Panc1 (cell line): ENCODE measurements around the gene CAMTA2. TPM values are rescaled to one million over a fixed set of nuclear protein-coding genes. Genes with fewer than 3 reads are reported as not detected.

Source experiments
- ATAC-seq: fragments of 200-7000 bp; cut with Tn5 transposase; 2 replicates; pipeline ENCODE4 v1.9.1; 2020; ENCODE audit warnings: mild to moderate bottlenecking, moderate library complexity
- BruUV-seq: library from RNA; stranded (reverse); fragments of 400-500 nt; replicated peaks from 2 replicates; lab custom pipeline; 2021; lab: Mats Ljungman, UMichigan
- CTCF ChIA-PET: fragments of 300-600 bp; sonication (Branson Sonifier 250); formaldehyde crosslinking; loops from one replicate; lab custom pipeline; 2022; ENCODE audit warnings: antibody characterized with exemption; lab: Charles Lee
- POLR2A ChIA-PET: fragments of 300-600 bp; sonication (Branson Sonifier 250); formaldehyde crosslinking; loops from one replicate; lab custom pipeline; 2022; ENCODE audit warnings: antibody characterized with exemption; lab: Charles Lee
- DNase-seq: peaks from one replicate; pipeline ENCODE4 v3.0.0-alpha.2; 2010; ENCODE audit warnings: low read depth, low spot score
- H3K27ac ChIP-seq: 2 replicates; pipeline ENCODE4 v1.5.1; 2011; ENCODE audit warnings: mild to moderate bottlenecking, low read length, inconsistent platforms
- H3K27me3 ChIP-seq: fragments of 200-500 bp; sonication (Bioruptor generic); 2 replicates; pipeline ENCODE4 v1.6.0; 2014; ENCODE audit warnings: low read length, inconsistent platforms; ENCODE audit not compliant: control insufficient read depth, insufficient read depth
- H3K36me3 ChIP-seq: fragments of 200-500 bp; sonication (Bioruptor generic); 2 replicates; pipeline ENCODE4 v1.5.1; 2014; ENCODE audit warnings: inconsistent platforms, mild to moderate bottlenecking, low read length, moderate library complexity; ENCODE audit not compliant: control insufficient read depth, insufficient read depth
- H3K4me1 ChIP-seq: 2 replicates; pipeline ENCODE4 v1.5.1; 2011; ENCODE audit warnings: inconsistent platforms, mild to moderate bottlenecking, low read length, moderate library complexity; ENCODE audit not compliant: control insufficient read depth, insufficient read depth
- H3K4me3 ChIP-seq, 2 experiments: 2 replicates each; pipeline ENCODE4 v1.5.1; 2011 to 2012; ENCODE audit warnings: low read depth in 2 of 2, low read length in 2 of 2, mild to moderate bottlenecking in 2 of 2, inconsistent platforms in 1 of 2, moderate library complexity in 1 of 2
- H3K9me3 ChIP-seq: fragments of 200-500 bp; sonication (Bioruptor generic); 2 replicates; pipeline ENCODE4 v1.5.1; 2014; ENCODE audit warnings: low read depth, mild to moderate bottlenecking, inconsistent platforms, low read length, moderate library complexity; ENCODE audit not compliant: control insufficient read depth, insufficient read depth
- CTCF ChIP-seq: fragments of 450-650 bp; IDR thresholded peaks from 2 replicates; pipeline ENCODE4 v1.5.1; 2017; ENCODE audit warnings: mild to moderate bottlenecking
- POLR2AphosphoS5 ChIP-seq: IDR thresholded peaks from 2 replicates; pipeline ENCODE4 v1.6.1; 2012; ENCODE audit warnings: mild to moderate bottlenecking, low read depth, low read length, moderate library complexity
- SIN3A ChIP-seq: IDR thresholded peaks from 2 replicates; pipeline ENCODE4 v1.6.1; 2012; ENCODE audit warnings: low read depth, mild to moderate bottlenecking, low read length, moderate library complexity, borderline replicate concordance; ENCODE audit not compliant: insufficient read depth
- TCF7L2 ChIP-seq: IDR thresholded peaks from 2 replicates; pipeline ENCODE4 v1.6.1; 2011; ENCODE audit warnings: mild to moderate bottlenecking, low read depth, low read length, inconsistent platforms
- in situ Hi-C: cut with HindIII; loops from 2 replicates; pipeline ENCODE4 v1.10.0; 2016; ENCODE audit warnings: low sequenced_read_pairs, low pct_unique_long_range_greater_than_20kb
- intact Hi-C: fragments of 100-400 bp; cut with micrococcal nuclease; formaldehyde crosslinking; loops from one replicate; pipeline ENCODE4 v1.10.0; 2022; ENCODE audit not compliant: unreplicated experiment
- total RNA-seq: library from RNA; stranded (reverse); gene quantifications from one replicate; pipeline ENCODE4 v1.2.1, GENCODE V29; 2021; ENCODE audit not compliant: unreplicated experiment
- TF ChIP-seq, protein P1 (sequence below), 2 experiments: IDR thresholded peaks; 2 replicates each; pipeline ENCODE4 v1.6.1; 2011 to 2012; ENCODE audit warnings: low read depth in 2 of 2, control low read depth in 1 of 2, low read length in 1 of 2, mild to moderate bottlenecking in 1 of 2, moderate library complexity in 1 of 2; ENCODE audit not compliant: insufficient read depth in 1 of 2

CAMTA2 gene
- total RNA-seq, 1 experiment from 2014 or later: 22.7 TPM

- ATAC-seq: no peak
- DNase-seq: no peak
- Histone ChIP-seq H3K27me3 (no peaks in the 10 kb centered on the region), H3K36me3 (no peaks in the 10 kb centered on the region), H3K4me1 (no peaks in the 10 kb centered on the region), H3K9me3 (no peaks in the 10 kb centered on the region), H3K4me3 (no peak overlapping the region), H3K27ac (no peak overlapping the region)
- TF ChIP-seq SIN3A (no peak), CTCF (no peak), TCF7L2 (no peak), POLR2AphosphoS5 (no peak)
- TF ChIP-seq, protein P1, sequence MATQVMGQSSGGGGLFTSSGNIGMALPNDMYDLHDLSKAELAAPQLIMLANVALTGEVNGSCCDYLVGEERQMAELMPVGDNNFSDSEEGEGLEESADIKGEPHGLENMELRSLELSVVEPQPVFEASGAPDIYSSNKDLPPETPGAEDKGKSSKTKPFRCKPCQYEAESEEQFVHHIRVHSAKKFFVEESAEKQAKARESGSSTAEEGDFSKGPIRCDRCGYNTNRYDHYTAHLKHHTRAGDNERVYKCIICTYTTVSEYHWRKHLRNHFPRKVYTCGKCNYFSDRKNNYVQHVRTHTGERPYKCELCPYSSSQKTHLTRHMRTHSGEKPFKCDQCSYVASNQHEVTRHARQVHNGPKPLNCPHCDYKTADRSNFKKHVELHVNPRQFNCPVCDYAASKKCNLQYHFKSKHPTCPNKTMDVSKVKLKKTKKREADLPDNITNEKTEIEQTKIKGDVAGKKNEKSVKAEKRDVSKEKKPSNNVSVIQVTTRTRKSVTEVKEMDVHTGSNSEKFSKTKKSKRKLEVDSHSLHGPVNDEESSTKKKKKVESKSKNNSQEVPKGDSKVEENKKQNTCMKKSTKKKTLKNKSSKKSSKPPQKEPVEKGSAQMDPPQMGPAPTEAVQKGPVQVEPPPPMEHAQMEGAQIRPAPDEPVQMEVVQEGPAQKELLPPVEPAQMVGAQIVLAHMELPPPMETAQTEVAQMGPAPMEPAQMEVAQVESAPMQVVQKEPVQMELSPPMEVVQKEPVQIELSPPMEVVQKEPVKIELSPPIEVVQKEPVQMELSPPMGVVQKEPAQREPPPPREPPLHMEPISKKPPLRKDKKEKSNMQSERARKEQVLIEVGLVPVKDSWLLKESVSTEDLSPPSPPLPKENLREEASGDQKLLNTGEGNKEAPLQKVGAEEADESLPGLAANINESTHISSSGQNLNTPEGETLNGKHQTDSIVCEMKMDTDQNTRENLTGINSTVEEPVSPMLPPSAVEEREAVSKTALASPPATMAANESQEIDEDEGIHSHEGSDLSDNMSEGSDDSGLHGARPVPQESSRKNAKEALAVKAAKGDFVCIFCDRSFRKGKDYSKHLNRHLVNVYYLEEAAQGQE (IDR thresholded peaks at IDR 0.05; ENCODE audit: insufficient read depth in 1 of 2, low read depth in 2 of 2, low read length in 1 of 2): no peak
- in situ Hi-C loops: no loop called here
- intact Hi-C loops: no loop called here
- no TSS peak for BruUV-seq
- ChIA-PET POLR2A (no interaction called here), CTCF (interaction anchor here (0.6 kb wide), 1 partner anchor 104 kb away, joined by 9 read pairs; no protein-coding TSS in a partner anchor)
Measured at GRCh38 chr17:5027299-5027698, 39.8 kb upstream of the CAMTA2 start.

- BruUV-seq: no TSS peak
- no peaks in the 10 kb centered on the region for H3K27me3 ChIP-seq
- H3K9me3 ChIP-seq: no peaks in the 10 kb centered on the region
- CTCF ChIA-PET: no interaction called here
- POLR2A ChIA-PET: no interaction called here
- no peaks in the 10 kb centered on the region for H3K4me1 ChIP-seq
- intact Hi-C loops: no loop called here
- TF ChIP-seq CTCF: no peak
- no peak for TF ChIP-seq SIN3A
- TF ChIP-seq, protein P1 (IDR thresholded peaks at IDR 0.05; ENCODE audit: insufficient read depth in 1 of 2, low read depth in 2 of 2, low read length in 1 of 2): no peak
- TF ChIP-seq POLR2AphosphoS5: no peak
- TF ChIP-seq TCF7L2: no peak
- no peaks in the 10 kb centered on the region for H3K36me3 ChIP-seq
- no peak for ATAC-seq
- H3K4me3 ChIP-seq: no peak overlapping the region
- DNase-seq: no peak
- in situ Hi-C loops: no loop called here
- H3K27ac ChIP-seq: no peak overlapping the region
Measured at GRCh38 chr17:5024604-5025003, 37.1 kb upstream of the CAMTA2 start.
